Measurements from ENCODE around the gene FNDC3B.
"Not testable (repeated sequence)": the region's sequence is repeated elsewhere in the genome, so short reads cannot be mapped to it uniquely, and the experiment has no call there.

Gene FNDC3B

GRCh38 chr3:172039436-172040077 lies at the start of gene FNDC3B:
TSS of gene FNDC3B (plus strand) at chr3:172039578. CDS start at chr3:172112480, 72,902 bp downstream.
- no peak for TF ChIP-seq CTCF (IDR thresholded peaks at IDR 0.05)
- no peak for TF ChIP-seq ZFX (IDR thresholded peaks at IDR 0.05; ENCODE audit: borderline replicate concordance)
- peak within 1 kb of the TSS; percentile 55 for H3K27ac ChIP-seq

GRCh38 chr3:171990239-171990638 lies 49.1 kb upstream of the FNDC3B start:
- H3K27ac ChIP-seq = not testable (repeated sequence)

- no peak for TF ChIP-seq CTCF (IDR thresholded peaks at IDR 0.05)
- no peak for TF ChIP-seq ZFX (IDR thresholded peaks at IDR 0.05; ENCODE audit: borderline replicate concordance)
- no peak overlapping the region for H3K27ac ChIP-seq
Measured at GRCh38 chr3:171991166-171991565, 48.2 kb upstream of the FNDC3B start.

- no peak for TF ChIP-seq CTCF (IDR thresholded peaks at IDR 0.05)
Measured at GRCh38 chr3:171994646-171995428, 44.5 kb upstream of the FNDC3B start.

GRCh38 chr3:171995486-171995885 lies 43.9 kb upstream of the FNDC3B start:
- H3K27ac ChIP-seq = no peak overlapping the region
- TF ChIP-seq CTCF (IDR thresholded peaks at IDR 0.05) (no peak), ZFX (IDR thresholded peaks at IDR 0.05; ENCODE audit: borderline replicate concordance) (no peak)

More at GRCh38 chr3:171994646-171995428, 44.5 kb upstream of the FNDC3B start:
- no peak overlapping the region for H3K27ac ChIP-seq

GRCh38 chr3:171996178-171996817 lies 43.1 kb upstream of the FNDC3B start:
- TF ChIP-seq ZFX (IDR thresholded peaks at IDR 0.05; ENCODE audit: borderline replicate concordance) (no peak), CTCF (IDR thresholded peaks at IDR 0.05) (no peak)

GRCh38 chr3:171998731-171999130 lies 40.6 kb upstream of the FNDC3B start:
- not testable (repeated sequence) for H3K27ac ChIP-seq

More at GRCh38 chr3:171996178-171996817, 43.1 kb upstream of the FNDC3B start:
- no peak overlapping the region for H3K27ac ChIP-seq

- not testable (repeated sequence) for H3K27ac ChIP-seq
Measured at GRCh38 chr3:172001616-172002015, 37.8 kb upstream of the FNDC3B start.
